ENCODE results near the gene LORICRIN.

The LORICRIN gene

DNA sequence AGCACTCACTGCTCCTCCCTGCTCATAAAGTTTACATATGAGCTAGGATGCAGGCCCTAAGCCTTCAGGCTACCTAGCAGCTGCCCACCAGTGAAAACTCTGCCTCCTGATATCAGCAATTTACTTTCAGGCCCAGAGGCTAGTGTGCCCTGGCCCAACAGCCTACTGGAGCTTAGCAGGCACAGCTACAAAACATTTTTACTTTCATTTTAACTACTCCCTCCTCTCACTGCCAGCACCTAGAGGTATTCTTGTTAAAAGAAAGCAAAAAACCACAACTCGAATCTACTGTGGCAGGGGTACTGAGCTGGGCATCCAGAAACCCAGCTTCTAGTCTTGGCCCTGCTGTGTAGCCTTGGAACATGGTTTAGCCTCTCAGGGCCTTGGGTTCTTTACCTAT is 5.8 kb upstream of the LORICRIN start:
- H3K4me3 ChIP-seq (replicated peaks; ENCODE audit: low read depth, low read length): no peak overlapping the region
- TF ChIP-seq, protein P1, sequence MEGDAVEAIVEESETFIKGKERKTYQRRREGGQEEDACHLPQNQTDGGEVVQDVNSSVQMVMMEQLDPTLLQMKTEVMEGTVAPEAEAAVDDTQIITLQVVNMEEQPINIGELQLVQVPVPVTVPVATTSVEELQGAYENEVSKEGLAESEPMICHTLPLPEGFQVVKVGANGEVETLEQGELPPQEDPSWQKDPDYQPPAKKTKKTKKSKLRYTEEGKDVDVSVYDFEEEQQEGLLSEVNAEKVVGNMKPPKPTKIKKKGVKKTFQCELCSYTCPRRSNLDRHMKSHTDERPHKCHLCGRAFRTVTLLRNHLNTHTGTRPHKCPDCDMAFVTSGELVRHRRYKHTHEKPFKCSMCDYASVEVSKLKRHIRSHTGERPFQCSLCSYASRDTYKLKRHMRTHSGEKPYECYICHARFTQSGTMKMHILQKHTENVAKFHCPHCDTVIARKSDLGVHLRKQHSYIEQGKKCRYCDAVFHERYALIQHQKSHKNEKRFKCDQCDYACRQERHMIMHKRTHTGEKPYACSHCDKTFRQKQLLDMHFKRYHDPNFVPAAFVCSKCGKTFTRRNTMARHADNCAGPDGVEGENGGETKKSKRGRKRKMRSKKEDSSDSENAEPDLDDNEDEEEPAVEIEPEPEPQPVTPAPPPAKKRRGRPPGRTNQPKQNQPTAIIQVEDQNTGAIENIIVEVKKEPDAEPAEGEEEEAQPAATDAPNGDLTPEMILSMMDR (IDR thresholded peaks at IDR 0.05; ENCODE audit: low read length, missing control alignments): no peak
- no peak for DNase-seq (ENCODE audit: low read depth)

DNA sequence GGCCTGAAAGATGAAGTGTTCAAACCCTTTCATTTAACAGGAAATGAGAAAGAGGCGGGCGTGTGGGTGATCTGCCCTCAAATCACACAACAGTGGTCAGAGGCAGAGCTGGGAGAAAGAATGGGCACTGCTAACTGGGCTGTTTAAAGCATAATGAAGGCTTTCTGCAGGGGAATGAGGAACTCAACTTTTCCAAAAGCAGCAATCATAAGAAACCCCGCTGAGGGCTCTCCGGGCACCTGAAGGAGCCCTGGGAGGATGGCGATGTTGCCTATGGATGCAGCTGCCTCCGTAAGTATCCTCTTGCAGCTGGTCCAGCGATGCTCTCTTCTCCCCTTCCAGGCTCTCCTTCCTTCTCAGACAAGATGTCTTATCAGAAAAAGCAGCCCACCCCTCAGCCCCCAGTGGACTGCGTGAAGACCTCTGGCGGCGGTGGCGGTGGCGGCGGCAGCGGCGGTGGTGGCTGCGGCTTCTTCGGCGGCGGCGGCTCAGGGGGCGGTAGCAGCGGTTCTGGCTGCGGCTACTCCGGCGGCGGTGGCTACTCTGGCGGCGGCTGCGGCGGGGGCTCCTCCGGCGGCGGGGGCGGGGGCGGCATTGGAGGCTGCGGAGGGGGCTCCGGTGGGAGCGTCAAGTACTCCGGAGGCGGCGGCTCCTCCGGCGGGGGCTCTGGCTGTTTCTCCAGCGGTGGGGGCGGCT is 1.2 kb downstream of the LORICRIN start:
- no peak overlapping the region for H3K4me3 ChIP-seq (replicated peaks; ENCODE audit: low read depth, low read length)
- no peak for DNase-seq (ENCODE audit: low read depth)
- TF ChIP-seq, protein P1 (IDR thresholded peaks at IDR 0.05; ENCODE audit: low read length, missing control alignments): no peak

DNA sequence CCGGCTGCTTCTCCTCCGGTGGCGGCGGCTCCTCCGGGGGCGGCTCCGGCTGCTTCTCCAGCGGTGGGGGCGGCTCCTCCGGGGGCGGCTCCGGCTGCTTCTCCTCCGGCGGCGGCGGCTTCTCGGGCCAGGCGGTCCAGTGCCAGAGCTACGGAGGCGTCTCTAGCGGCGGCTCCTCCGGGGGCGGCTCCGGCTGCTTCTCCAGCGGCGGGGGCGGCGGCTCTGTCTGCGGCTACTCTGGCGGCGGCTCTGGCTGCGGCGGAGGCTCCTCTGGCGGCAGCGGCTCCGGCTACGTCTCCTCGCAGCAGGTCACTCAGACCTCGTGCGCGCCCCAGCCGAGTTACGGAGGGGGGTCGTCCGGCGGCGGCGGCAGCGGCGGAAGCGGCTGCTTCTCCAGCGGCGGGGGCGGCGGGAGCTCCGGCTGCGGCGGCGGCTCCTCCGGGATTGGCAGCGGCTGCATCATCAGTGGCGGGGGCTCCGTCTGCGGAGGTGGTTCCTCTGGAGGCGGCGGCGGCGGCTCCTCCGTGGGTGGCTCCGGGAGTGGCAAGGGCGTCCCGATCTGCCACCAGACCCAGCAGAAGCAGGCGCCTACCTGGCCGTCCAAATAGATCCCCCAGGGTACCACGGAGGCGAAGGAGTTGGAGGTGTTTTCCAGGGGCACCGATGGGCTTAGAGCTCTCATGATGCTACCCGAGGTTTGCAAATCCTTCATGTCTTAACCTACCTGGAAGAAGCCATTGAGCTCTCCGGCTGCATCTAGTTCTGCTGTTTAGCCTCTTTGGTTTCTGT is 2.0 kb downstream of the LORICRIN start:
- TF ChIP-seq, protein P1 (IDR thresholded peaks at IDR 0.05; ENCODE audit: low read length, missing control alignments): no peak
- peak overlapping the region; percentile 34 for H3K4me3 ChIP-seq (replicated peaks; ENCODE audit: low read depth, low read length)
- peak; percentile 6 for DNase-seq (ENCODE audit: low read depth)

DNA sequence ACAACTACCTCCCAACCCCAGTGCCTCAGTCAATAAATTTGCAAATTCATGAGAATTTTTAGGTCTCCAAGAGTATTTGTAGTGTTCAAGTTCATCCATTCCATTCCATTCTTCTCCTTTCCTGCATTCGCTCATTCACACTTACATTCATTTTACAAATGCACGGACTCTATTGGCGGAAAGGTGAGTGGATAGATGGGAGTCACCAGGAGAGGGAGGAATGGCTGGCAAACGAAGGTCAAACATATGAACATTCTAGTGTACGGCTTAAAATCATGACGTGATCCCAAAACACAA is 2.5 kb downstream of the LORICRIN start:
- DNase-seq (ENCODE audit: low read depth): no peak
- no peak overlapping the region for H3K4me3 ChIP-seq (replicated peaks; ENCODE audit: low read depth, low read length)
- TF ChIP-seq, protein P1 (IDR thresholded peaks at IDR 0.05; ENCODE audit: low read length, missing control alignments): no peak

DNA sequence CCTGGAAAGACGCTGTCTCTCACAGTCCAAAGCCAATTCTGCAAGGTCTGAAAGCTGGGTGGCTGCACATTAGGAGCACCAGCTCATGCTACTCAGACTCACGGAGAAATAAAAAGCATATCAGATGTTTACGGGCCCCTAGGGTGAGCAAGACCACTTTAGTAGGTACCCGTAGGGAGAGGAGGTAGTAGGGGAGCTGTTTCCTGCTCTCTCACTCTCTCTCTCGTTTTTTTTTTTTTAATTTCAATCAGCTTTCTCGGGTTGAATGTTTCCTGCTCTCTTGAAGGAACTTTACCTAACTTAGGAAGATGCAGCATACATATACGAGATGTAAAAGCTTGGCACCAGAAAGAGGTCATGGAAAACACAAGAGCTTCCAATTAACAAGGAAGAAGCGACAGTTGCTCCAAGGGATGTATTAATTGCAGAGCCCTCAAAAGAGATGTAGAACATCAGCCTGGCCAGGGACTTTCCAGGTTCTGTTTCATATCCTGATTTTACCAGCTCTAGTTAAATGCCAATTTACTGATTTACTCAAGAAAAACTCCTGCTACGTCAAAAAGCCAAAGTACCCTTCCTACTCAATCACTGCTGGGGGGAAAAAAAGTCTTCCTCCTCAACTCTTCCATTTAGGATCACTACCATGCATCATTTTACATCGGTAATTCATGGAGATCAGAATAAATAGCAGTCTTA is 3.1 kb downstream of the LORICRIN start:
- no peak overlapping the region for H3K4me3 ChIP-seq (replicated peaks; ENCODE audit: low read depth, low read length)
- DNase-seq (ENCODE audit: low read depth): no peak
- TF ChIP-seq, protein P1 (IDR thresholded peaks at IDR 0.05; ENCODE audit: low read length, missing control alignments): no peak

DNA sequence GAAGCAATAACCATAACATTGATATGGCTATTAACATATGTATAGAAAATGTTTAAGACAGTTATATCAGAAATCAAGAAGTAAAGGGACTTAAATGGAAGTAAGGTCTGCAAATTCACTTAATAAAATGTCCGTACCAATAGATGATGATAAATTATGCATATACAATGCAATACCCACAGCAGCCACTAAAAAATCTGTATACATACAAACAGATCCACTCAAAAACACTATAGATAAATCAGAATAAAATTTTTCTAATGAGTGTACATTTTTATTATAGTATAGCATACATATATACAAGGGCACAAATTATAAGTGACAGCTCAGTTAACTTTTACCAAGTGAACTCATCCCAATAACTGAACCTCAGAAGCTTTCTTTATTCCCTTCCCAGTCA is 6.0 kb downstream of the LORICRIN start:
- no peak for DNase-seq (ENCODE audit: low read depth)
- no peak overlapping the region for H3K4me3 ChIP-seq (replicated peaks; ENCODE audit: low read depth, low read length)
- TF ChIP-seq, protein P1 (IDR thresholded peaks at IDR 0.05; ENCODE audit: low read length, missing control alignments): no peak
